Pons (tissue), 1 donor: ENCODE data around the gene PPP1R14C.
"Not testable (repeated sequence)": the region's sequence is repeated elsewhere in the genome, so short reads cannot be mapped to it uniquely, and the experiment has no call there.

Experiments
- DNase-seq: peaks from one replicate; pipeline ENCODE4 v3.0.0-alpha.2; 2016; ENCODE audit warnings: low spot score

Gene PPP1R14C

DNA sequence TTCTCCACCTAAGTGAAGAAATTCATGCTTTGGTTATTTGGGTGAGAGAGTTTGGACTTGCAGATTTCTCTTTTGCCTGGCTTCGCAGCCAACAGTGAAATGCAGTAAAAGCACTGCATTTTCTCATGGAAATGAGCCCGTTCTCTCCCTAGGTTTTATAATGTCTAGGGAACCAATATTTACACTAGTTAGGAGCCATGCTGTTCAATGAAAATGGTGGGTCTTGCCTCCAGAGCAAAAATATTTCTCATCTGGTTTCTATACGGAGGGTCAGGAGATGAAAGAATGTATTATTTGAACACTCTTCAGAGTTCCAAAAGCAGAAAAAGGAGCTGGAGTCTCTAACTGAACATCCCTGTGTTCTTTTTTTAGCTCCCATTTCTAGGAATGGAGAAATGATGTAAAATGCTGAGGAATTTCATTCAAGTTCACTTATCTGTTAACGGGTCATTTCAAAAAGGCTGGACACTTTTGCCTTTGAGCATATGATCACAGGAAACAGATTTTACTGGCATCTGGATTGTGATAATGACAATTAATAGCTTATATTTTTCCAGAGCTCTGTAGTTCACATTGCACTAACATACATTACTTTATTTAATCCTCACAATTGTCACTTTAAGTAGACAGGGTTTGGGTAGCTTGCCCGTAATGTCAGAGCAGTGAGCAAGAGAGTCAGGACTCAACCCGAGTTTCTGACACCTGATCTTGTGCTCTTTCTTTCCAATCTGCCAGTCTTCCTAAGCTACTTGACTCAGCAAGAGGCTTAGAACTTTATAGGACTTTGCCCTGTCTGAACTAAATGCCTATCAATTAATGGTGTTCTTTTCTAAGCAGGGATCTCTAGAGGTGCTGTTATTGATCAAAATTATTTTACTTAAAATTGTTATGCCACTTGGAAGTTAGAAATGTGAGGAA is 78.0 kb downstream of the PPP1R14C start:
- DNase-seq, result no peak

DNA sequence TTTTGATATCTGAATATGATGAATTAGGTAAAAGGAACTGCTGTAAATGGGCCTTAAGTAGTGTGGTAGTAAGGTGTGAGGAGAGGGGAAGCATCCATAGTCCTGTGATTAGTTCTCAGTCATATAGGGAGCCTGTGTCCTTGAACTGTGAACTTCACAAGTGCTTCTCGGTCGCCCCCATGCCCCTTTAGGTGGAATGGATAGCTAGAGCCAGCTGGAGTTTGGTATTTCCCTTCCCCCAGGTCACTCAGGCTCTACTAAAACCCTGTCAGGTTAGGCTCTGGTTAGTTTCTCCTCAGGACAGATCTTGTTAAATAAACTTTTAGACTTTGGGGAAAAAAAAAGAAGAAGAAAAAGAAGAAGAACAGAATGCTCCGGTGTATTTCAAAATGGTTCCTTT is 82.0 kb downstream of the PPP1R14C start:
- DNase-seq, result no peak

DNA sequence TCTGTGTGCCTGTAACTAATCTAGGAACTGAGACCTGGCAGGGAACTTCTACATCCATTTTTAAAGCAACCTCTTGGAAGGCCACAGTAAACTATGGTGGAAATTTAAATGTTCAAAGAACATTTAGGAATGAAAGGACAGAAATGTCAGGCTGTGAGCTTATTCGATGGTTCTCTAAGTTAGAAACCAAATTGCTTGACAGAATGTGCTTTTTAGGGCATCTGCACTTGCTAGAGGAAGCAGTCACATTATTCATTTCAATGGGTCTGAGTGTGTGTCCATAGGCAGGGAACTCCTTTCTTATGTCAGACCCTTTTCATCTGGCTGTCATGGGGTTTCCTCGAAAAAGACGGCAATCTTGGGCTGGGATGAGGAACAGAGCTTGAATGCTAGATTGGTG is 84.4 kb downstream of the PPP1R14C start:
- DNase-seq, result no peak

DNA sequence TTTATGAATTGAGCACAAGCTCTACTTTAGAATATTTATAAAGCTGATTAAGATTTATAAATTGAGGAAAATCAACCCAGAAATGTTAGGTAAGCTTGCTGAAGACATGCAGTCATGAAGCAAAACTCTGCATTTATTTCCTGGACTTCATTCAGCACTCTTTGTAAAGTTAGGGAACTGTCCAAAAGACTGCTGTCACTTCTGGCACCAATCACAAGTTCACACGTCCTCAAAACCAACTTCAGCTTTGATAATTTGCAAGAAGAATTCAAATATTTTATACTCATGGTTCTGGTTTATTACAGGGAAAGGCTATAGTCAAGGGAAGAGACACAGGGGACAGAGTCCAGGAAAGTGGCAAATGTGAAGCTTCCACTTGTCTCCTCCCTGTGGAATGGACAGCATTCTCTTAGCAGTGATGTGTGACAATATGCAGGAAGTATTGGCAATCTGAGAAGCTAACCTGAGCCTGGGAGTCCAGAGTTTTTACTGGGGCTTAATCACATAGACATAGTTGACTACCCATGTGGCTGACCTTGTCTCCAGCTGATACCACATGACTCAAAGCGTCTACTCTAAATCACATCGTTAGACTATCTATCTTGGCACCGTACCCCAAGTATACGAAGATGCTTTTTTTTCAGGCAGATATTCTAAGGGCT is 85.4 kb downstream of the PPP1R14C start:
- DNase-seq, result no peak

GRCh38 chr6:150229436-150230163 is 86.8 kb downstream of the PPP1R14C start:
- DNase-seq, result no peak

DNA sequence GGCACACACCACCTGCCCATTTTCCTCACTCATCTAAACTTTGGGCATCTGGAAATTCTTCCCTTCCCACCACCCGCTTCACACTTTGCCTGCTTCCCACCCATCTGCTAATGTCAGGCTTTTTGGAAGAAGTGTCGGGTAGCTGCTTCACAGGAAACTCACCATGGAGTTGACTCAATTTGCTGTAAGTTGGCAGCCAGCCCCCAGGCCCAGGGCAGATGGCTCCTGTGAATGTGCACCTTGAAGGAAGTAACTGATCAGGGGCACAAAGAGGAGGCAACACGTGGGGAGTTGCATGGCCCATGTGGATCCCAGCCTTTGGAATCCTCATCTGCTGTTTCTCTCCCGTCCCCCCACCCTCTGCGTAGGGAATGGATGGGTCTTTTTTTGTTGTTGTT is 87.3 kb downstream of the PPP1R14C start:
- no peak for DNase-seq

GRCh38 chr6:150230832-150231524 is 88.1 kb downstream of the PPP1R14C start:
- no peak for DNase-seq

- DNase-seq, result no peak
Measured at GRCh38 chr6:150231525-150231850, 88.6 kb downstream of the PPP1R14C start.

GRCh38 chr6:150233843-150234269 is 91.0 kb downstream of the PPP1R14C start:
- DNase-seq, result no peak

DNA sequence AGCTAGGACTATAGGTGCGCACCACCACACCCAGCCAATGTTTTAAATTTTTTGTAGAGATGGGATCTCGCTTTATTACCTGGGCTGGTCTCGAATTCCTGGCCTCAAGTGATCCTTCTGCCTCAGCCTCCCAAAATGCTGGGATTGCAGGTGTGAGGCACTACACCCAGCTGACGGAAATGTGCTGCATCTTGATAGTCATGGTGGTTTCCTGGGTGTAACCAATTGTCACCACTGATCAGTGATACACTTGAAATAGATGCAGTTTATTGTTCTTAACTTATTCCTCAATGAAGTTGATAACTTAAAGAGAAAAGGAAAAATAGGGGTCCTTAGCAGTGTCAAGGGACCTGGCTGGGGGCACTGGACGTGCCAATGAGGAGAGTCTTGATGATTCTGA is 92.4 kb downstream of the PPP1R14C start:
- no peak for DNase-seq

DNA sequence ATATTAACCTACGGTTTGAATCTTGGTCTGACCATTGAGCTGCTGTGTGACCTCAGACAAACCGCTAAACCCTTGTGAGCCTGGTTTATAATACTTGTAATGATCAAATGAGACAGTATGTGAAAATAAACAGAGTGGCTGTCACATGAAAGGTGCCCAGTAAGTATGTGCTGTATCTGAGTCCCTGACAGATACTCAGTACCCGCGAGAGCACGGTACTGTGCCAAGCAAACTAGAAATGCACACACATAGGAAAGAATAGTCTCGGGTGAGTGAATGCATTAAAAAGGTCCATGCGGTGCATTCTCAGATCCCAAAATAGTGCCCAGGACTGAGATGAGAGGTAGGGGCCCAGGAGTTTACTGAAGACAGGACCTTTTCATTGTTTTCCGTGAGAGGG is 93.3 kb downstream of the PPP1R14C start:
- no peak for DNase-seq

DNA sequence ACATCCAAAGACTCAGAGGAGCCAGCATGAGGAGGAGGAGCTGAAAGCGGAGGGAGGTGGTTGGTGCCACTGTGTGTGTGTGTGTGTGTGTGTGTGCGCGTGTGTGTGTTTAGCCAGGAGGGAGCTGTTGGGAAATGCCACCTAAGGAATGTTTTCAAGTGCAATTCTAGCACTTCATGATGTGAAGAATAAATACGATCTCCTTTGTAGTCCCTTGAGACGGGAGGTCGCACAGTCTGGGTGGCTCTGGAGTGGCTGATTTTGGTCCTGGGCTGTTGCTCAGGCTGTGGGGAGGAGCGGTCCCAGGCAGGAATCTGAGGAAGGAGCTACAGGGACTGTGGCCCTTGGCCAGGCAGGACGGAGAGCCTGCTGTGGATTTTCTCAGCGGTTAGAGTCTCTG is 93.7 kb downstream of the PPP1R14C start:
- DNase-seq, result no peak

GRCh38 chr6:150237626-150238025 is 94.8 kb downstream of the PPP1R14C start:
- DNase-seq, result no peak

DNA sequence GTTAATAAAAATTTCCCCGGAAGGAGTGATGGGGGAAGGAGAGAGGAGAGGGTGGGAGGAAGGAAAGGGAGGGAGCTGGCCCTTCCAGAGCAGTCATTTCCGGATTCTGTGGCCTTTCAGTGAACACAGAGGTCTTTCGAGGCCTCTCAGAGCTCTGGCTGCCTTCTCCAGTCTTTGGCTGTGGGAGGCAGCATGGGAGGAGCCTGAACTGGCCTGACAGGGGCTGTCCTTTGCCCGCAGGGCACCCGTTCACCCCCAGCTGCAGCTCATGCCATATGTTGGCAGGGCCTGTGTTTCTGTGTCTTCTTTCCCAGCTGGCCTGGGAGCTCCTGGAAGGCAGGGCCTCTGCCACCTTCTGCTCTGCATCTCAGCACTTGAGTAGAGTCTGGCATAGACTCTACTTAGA is 95.5 kb downstream of the PPP1R14C start:
- no peak for DNase-seq

GRCh38 chr6:150238846-150239407 is 96.1 kb downstream of the PPP1R14C start:
- peak; percentile 21 for DNase-seq

DNA sequence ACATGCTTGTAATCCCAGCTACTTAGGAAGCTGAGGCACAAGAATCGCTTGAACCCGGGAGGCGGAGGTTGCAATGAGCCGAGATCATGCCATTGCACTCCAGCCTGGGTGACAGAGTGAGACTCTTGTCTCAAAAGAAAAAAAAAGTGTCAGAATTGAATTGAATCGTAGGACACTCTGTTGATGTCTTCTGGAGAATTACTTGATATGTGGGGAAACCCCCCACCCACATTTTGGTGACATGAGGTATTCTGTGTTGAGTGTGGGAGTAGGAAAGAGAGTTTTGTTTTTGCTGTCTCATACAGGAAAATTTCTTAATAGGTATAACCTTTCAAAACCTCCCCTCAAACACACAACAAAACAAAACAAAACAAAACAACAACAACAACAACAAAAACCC is 98.9 kb downstream of the PPP1R14C start:
- DNase-seq, result not testable (repeated sequence)

- DNase-seq, result no peak
Measured at GRCh38 chr6:150243620-150244314, 100.9 kb downstream of the PPP1R14C start.

DNA sequence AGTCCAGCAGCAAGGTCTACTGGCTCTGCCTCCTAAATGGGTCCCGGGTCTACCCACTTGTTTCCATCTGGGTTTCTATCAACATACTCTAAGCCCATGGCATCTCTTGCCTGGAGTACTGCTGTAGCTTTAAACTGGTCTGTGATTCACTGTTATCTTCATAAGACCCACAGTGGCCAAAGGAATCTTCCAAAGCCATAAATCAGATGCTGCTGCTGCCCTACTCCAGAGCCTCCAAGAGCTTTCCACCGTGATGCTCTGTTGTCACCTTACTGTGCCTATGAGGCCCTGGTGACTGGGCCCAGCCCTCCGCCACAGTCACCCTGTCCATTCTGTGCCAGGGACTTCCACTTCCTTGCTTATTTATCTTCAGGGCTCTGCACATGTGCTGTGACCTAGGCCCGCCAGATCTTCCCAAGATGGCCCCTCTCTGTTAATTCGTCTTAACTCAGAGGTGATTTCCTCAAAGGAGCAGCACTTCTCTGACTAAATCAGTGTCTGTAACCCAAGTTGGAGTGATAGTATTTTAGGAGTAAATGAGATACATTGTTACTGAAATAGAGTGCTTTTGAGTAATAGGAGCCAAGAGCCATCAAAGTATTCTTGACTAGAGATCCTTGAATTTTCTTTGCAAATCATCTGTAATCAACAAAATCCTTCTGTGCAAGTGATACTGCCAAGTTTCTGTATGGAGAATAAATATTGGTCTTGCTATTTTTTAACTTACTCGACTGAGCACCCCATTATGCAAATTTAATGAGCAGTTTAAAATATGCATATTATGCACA is 102.5 kb downstream of the PPP1R14C start:
- DNase-seq, result no peak

DNA sequence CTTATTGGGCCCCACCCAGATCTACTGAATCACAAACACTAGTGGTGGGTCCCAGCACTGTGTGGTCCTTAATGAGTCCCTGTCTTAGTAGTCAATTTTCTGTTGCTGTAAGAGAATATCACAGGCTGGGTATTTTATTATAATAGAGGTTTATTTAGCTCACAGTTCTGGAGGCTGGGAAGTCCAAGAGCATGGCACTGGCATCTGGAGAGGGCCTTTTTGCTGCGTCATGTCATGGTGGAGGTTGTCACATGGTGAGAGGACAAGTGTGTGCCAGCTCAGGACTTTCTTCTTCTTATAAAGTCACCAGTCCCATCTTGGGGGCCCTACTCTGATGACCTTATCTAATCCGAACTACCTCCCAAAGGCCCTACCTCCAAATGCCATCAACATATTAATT is 105.0 kb downstream of the PPP1R14C start:
- no peak for DNase-seq

- DNase-seq, result no peak
Measured at GRCh38 chr6:150248300-150248699, 105.5 kb downstream of the PPP1R14C start.
